ENCODE measurements around the gene PPFIA4.
"Not testable (repeated sequence)": the region's sequence is repeated elsewhere in the genome, so short reads cannot be mapped to it uniquely, and the experiment has no call there.

PPFIA4 gene

DNA sequence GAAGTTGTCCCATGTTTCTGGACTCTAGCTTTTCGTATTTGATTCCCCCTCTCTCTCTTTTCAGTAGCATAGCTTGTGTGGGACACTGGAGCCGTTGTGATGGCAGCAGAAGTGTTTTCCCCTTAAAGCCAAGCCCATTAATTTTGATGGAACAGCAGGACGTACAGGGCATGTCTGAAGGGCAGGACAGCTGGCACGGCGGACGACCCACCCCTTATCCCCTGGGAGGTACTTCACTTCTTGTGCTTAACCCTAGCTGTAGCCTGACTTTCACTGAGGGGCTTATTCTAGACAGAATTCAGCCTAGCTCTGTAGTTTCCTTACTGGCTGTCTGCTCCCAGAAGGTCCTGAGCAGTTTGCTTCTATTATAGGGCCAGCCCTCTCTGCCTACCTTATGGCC lies 8.6 kb upstream of the PPFIA4 start:
- DNase-seq: no peak

DNA sequence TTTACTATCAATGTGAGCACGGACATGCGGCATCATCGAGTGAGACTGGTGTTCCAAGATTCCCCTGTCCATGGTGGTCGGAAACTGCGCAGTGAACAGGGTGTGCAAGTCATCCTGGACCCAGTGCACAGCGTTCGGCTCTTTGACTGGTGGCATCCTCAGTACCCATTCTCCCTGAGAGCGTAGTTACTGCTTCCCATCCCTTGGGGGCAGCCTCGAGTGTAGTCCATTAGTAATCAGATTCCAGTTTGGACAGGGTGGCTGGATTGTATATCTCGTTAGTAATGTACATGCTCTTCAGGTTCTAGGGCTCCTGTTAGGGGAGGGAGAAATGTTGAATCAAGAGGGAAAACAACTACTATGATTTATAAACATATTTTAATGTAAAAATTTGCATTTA lies 3.4 kb upstream of the PPFIA4 start:
- not testable (repeated sequence) for DNase-seq

DNA sequence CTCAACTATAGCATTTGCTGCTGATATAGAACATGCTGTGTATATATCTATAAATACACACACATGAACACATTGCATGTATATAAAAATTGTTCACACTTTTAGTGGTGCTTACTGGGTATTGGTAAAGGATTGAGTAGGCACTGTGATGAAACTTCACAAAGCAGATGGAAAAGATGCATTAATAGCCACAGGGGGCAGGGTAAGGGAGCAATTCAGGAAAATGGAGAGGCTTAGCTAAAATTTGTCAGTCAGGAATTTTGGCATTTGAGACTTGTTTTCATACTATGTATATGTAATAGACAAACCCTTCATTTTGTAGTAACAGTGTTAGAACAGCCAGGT lies 633 bp upstream of the PPFIA4 start:
- DNase-seq: no peak

DNA sequence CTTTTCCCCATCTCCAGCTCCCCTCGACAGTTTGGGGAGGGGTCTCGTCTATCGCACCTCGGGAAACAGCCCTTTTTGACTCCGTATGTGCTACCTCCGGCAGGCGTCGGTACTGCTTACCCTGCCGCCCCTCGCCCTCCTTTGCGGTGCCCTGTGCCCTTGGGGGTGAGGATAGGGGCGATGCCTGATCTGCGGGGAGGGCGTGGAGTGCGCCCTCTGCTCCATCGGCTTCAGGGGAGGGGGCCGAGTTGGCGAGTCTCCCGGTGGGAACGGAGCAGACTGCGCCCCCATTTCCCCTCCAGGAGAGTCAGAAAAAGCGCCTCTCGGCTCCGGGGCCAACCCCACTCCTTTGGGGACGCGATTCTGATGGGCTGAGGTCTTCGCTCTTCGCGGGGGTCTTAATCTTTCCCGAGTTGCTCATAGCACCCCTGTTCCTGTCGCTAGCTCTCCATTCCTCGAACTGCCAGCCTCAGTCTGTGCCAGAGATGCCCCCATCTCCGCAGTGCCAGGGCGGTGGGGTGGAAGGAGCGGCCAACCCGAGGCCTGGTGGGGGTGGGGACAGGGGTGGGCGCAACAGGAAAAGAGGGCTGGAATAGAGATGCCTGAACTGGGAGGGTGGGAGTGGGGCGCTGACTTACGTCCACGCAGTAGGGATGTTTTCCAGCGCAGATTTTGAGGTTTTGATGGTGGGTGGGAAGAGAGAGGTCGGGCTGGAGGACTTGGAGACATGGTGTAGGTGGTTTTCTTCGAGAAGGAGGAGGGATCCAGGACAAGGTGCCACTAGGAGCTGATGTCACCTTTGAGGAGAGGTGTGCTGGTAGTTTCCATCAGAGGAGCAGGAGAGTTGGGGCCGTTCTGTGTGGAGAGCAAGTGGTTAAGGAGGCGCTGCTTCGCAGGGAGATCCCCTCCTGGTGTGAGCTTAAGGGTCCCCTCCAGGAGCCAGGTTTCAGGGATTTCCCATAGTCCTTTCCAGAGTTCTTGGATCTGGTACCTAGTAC lies 674 bp downstream of the PPFIA4 start:
- no peak for DNase-seq

DNA sequence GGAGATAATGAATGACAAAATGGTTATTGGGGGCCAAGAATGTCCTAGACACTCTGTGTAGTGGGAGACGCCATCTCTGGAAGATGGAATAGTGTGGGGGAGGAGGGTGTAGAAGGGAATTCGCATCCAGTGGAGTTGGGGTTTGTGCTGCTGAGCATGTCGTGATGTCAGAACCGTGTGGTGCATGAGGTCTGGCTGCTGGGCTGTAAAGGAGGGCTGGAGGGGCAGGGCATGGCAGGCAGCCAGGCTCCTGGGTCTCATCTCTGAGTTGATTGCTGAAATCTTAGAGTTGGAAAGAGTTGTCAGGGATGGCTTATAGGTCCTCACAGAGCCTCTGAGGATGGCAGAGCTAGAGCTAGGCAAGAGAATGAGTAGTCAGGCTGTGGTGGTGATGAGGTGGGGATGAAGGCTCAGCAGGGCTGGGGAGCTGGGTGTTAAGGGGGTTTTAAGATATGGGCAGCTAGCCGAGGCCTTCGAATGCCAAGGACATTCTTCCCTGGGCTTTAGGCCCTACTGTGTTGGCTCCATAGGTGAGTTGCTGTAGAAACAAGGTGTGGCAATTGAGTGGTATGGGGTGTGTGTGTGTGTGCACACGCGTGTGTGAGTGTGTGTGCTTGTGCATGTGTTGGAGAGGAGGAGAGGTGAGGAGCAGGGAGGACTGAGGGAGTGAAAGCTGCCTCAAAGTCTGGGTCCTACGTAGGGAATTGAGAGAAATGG lies 1.9 kb downstream of the PPFIA4 start:
- no peak for DNase-seq

DNA sequence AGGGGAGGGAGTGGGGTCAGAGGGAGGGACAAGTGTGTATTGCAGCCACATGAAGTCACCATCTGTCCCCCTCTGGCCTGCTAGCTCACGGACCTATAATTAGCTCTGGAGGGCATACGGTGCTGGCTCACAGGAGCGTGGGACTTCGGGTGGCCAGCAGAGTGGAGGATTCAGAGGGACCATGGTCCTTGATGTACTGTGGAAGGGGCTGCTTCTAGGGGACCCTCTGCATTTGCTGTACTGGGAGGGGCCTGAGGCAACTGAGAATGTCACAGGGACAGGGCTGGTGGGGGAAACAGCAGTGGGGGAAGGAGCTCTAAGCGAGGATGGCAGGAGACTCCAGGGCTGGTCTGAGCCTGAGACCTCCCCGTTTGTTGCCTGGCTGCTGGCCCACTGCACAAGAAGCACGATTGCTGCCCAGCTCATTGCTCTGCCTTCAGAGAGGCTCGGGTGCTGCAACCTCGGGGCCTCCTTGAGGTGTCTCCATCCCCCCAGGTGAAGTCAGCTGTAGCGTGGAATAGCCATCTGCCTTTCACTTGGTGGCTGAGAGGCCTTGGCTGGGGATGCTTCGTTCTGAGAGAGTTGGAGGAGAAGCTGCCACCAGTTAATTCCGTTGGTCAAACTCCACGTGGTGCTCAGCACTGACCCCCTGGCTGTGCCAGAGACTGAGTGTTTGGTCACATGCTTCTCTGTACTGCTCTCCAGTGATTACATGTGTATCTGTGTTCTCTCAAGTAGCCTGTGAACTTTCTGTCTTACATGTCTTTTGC lies 2.7 kb downstream of the PPFIA4 start:
- no peak for DNase-seq

DNA sequence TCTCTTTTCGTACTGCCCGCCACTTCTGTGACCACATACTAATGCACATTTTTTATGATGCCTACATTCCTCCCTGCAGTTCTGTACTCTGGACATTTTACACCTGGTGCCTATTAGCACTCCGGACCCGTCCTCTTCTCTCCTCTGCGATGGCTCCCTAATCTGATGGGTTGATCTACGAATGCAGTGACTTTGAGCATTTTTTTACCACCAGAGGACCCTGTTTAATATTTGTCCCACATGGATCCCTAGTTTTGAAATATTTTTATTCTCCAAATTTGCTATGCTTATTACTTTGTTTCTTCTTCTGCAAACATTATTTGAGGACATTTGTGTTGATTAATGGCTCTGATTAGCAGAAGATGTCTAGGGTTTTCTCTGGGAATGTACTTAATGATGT lies 5.2 kb downstream of the PPFIA4 start:
- no peak for DNase-seq

DNA sequence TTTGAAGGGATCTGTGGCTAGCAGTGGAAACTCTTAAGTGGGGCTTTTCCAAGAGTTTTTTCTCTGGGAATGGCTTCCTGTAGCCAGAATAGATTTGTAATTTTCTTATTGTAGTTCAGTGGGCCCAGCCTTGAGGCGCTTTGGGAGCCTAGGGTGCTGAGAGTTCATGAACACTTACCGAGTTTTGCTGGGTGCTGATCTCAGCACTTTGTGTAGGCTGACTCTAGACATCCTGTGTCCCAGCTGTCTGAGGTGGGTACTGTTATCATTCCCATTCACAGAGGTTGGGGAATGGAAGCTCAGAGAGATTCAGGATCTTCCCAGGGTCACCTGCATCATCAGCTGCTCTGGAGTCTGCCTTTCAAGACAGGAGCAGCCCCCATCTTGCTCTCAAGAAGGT lies 7.0 kb downstream of the PPFIA4 start:
- no peak for DNase-seq

DNA sequence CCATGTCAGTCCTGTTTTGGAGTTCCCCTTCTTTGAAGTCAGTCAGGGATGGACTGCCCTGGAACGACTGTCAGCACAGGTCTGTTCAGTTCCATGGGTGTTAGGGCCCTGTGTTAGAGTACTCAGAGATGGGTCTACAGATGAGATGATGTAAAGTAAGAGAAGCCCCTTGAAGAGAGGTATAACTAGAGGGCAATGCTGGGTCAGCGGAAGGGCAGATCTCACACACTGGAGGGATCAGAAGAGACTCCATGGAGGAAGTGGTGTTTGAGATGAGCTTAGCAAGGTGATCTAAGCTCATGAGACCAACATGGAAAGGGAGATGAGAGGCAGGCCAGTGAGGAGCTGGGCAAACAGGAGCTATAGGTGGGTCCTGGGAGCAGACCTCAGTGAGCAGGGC lies 7.6 kb downstream of the PPFIA4 start:
- no peak for DNase-seq

DNA sequence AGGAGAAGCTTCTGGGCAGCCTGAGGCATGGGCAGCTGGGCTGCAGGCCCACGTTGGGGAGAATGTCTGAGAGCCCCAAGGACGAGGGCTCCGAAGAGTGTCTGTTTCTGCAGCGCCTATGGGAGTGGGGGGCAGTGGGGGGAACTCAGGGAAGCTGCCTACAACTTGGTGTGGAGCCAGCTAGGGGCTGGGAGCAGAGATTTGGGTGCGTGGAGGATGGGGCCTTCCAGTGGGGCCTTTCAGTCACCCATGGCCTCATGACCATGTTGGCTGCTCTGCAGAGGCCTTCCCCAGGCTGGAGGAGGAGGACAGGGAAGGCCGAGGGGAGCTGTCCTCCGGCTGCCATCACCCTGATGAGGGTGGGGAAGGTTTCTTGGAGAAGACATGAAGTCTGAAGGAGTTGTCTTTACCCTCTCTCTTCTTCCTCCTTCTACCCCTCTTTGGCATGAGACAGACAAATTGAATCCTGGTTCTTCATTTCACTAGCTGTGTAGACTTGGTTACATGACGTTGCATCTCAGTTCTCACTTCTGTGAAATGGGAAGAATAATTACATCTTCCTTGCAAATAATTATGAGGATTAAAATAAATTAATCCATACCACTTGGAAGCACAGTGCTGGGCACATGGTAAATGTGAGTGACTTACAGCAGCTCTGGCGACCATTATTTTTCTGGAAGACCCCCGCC lies 8.3 kb downstream of the PPFIA4 start:
- no peak for DNase-seq

DNA sequence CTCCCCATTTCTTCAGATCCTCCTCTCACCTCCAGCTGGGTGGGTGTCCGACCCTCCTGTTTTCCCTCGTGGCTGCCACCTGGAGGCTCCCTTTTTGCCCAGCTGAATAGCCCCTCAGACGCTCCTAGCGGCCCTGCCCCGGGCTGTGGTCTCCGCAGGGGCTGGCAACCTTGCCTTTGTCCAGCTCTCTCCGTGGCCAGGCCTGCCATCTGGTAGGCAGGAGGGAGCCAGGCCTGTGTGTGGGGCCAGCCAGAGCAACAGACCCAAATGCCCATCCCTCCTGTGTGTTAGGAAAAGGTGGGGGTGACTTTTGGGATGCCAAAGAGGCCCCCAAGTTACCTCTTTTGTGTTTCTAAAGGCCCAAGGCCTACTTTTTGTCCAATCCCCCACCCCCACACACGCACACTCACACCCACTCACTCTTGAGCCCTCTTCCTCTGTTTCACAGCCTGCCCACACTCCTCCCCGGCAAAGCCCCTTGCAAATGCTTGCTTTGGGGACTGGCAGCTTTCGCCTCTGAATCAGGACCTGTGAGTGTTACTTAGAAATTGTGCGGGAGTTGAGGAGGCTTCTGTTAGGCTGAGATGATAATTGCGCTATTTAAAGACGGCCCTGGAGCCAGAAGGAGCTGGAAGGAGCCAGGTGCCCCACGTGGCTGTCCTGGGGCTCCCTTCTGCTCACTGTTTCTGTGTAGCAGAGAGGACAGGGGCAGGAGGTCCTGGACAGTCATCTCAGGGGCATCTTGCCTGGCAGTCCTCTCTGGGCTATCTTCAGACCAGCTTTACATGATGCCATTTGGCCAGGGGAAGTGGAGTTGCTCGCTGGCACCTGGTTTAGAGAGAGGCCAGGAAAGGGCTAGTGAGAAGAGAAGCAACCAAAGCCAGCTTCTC lies 9.1 kb downstream of the PPFIA4 start:
- no peak for DNase-seq

DNA sequence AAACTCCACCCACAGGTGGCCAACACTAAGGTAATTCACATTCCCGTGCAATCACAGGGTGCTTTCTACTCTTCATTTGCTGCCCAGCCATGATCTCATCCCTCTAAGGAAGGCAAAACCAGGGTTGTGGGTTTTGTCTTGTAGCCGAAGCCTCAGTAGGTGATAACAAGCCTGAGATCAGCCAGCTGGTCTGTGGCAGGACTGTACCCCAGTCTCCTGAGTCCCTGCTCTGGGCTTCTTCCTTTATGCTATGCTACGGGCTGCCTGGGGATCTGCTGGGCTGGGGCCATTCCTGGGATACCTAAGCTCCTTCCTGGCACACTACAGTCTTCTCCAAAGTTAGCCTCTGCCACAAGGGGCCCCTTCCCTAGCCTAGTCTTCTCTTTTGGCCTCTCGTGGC lies 9.8 kb downstream of the PPFIA4 start:
- DNase-seq: no peak

DNA sequence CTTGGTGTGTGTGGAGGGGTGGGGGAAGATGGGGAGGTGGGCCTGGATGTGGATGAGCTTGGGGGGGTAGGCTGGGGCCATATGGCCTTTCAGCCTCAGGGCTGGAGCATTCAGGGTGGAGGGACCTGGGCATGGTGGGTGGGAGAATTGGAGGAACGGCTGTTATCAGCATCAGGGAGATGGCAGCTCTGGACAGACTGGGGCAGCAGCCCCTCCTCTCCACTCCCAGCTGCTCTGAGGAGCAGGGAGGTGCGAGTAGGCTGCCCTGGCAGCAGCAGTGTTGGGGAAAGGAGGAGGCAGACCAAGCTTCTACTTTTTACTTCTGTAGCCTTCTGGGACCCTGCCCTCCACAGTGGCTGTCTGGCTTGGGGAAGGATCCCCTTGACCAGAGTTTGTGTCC lies 10.2 kb downstream of the PPFIA4 start:
- DNase-seq: no peak

DNA sequence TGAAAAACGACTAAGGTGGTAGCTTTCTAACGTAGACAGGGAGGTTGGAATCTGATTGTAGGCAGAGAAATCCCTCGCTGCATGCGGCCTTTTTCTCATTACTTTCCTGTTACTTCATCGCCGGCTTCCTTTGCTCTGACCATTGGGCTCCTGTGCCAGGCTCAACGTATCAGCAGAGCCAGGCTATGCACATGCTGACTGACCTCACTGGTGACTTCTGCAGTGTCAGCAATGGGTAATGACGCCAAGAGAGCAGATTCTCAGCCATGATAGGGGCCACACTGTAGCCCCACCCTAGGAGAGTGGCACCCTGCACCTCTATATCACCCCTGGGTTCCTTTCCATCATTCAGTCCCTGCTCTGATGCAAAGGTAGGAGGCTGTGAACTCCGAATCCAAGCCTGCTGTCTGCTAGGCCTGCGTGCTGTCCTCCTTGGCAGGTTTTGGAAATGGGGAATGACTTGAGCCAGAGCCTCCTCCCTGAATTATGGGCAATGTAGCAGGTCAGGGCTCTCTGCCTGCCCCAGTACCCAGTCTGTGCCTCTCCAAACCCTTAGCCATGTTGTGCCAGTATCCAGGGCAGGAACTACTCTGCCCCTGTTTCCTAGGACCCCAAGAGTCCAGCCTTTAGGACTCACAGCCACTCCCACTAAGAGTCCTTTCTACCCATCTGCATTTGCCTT lies 11.4 kb downstream of the PPFIA4 start:
- no peak for DNase-seq

DNA sequence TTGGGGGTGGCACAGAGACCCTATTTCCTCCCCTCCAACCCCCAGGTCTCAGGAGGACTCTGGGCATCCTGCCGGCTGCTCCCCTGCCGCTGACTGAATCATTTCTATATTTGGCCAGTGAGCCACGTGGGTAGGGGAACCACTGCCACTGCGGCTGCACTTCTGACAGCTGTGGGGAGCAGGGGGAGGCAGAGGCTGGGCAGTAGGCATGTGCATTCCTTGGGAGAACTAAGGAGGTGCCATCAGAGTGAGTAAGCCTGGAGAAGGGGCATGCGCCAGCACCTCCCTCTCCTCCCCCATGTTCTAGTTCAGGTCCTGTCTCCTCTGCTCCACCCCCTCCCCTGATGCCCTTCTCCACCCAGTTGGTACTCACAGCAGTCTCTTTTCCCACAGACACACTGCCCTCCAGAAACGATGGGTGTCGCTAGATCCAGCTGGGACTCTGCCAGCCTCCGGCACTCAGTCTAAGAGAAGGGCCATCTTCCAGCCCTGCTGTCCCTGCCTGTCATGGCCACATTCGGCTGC lies 12.0 kb downstream of the PPFIA4 start:
- peak; percentile 81 for DNase-seq

DNA sequence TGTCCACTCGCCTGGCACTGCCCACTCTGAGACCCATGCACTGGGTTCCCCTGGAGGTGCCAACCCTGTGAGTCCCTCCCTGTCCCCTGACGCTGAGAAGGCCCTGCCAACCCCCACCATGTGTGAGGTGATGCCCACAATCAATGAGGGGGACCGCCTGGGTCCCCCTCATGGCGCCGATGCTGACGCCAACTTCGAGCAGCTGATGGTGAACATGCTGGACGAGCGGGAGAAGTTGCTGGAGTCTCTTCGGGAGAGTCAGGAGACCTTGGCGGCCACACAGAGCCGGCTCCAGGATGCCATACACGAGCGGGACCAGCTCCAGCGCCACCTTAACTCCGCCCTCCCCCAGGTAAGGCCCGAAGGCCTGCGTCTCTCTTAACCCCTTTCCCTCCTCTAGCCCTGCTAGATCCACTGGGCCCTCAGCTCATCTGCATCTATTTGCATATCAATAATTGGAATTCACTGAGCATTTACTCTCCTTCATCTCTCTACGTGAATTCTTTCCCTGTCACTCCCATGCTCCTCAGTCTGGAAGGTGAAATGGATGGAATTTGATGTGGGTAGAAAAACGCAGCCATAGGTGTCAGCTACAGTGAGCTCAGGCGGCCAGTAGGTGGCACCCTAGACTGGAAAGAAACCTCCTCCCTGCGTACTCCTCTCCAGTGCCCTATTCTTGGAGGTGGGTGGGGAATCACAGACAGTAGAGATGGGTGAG lies 12.8 kb downstream of the PPFIA4 start:
- peak; percentile 71 for DNase-seq

DNA sequence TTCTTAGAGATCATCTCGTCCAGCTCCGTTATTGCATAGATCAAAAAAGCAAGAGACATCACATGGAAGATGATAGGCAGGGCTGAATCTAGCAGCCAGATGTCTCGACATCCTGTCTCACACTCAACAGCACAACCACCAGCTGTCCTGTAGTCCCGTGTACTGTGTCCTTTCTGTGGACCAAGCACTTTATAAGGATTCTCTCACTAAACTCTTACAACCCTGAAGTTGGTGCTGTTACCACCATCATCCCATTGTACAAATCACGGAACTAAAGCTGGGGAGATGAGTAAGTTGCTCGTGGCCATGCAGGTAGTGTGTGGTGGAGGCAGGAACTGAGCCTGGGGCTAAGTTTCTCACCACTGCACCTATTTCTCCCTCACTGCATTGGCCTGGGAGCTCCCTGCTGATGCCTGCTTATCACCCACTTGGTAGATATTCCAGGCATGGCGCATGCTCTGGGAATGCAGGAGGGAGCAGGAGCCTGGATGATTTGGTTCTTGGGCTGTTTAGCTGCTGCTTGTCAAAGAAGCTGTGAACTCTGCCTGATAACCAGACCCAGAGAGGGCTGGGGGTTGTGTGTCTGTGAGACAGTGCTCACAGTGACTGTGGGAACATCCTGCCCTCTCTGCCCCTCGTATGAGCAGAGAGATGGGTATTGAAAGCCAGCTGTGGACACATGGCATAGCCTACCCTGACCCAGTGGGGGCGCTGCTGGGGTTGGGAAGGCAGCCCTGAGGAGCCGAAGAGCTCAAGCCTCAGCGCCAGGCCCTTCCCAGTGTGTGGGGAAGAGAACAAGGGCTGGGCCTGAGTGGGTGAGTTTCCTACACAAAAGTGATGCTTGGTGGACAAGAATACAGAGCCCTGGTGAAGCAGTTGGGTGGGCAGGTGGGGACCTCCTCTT lies 13.6 kb downstream of the PPFIA4 start:
- DNase-seq: no peak

DNA sequence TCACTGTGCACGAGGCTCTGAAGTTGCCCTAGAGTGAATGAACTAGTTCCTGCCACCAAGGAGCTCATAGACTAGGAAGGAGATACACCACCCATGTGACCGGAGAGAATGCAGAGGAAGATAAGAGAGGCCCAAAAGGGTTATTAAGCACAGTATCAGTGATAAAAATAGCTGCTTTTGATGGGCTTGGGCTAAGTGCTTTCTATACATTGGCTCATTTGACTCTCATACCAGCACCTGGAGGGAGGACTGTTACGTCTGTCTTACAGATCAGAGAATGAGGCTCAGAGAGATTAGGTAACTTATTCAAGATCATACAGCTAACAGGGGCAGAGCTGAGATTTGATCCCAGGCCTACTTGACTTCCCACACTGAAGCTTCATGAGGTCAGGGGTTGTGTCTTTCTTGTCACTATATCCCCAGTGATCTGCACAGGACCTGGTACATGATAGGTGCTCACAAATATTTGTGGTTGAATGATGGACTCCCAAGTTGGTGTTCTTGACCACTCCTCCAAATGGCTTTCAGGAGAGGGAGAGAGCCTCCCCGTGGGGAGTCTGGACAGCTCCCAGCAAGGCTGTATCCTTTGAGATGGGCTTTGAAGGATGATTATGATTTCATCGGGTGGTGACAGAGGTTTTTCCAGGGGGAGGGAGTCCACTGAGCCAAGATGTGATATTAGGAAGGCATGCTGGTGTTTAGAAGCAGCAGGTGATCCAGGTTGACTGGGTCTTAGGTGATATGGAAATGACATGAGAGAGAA lies 14.4 kb downstream of the PPFIA4 start:
- DNase-seq: no peak
